ENCODE data around the gene IL1RAPL2.

Gene IL1RAPL2

DNA sequence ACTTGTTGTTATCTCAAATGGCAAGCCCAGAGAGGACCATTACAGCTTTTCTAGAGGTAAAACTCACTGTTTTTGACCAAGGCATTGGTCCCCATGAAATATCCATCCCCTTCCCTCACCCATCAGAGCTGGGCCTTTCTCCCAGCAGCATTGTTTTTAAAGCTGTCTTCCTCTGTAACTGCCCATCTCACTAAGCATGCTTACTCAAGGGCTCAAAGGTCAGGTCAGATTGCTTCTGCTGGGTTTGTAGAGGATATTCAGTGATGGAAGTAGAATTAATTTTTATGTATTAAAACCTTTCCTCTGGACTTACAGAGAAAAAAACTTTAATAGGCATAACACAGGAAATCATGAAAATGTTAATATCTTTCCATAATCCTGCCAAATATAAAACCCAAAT is 643.4 kb downstream of the IL1RAPL2 start:
- no peak for DNase-seq (ENCODE audit: low read depth, low spot score)
- no peaks in the 10 kb centered on the region for H3K9me3 ChIP-seq (ENCODE audit: low read depth, low read length)
- TF ChIP-seq POLR2AphosphoS5 (IDR thresholded peaks at IDR 0.05; ENCODE audit: borderline replicate concordance, low read depth, low read length) (no peak), FOXP2 (optimal IDR thresholded peaks at IDR 0.05; ENCODE audit: control extremely low read depth, extremely low read length, insufficient read depth) (no peak), EZH2 (IDR thresholded peaks at IDR 0.05) (no peak)
- no peaks in the 10 kb centered on the region for H3K36me3 ChIP-seq (ENCODE audit: insufficient read depth, low read length)
- no peak overlapping the region for H3K27ac ChIP-seq
- H3K9ac ChIP-seq (ENCODE audit: insufficient read length): no peak overlapping the region
- no peak overlapping the region for H3K4me3 ChIP-seq

DNA sequence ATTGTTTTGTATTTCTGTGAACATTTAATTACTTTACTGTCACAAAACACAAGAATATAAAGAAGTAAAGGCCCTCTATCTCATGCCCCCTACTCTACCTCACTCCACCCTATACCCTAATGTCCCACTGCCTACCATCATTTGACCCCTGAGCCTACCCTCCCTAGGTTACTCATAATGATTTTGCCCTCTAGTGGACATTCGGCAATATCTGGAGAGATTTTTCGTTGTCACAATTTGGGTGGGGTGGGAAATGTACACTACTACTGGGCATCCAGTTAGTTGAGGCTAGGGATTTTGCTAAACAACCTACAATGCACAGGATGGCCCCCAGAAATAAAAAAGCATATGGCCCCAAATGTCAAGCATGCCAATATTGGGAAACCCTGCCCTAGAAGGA is 644.3 kb downstream of the IL1RAPL2 start:
- TF ChIP-seq EZH2 (IDR thresholded peaks at IDR 0.05): no peak
- TF ChIP-seq FOXP2 (optimal IDR thresholded peaks at IDR 0.05; ENCODE audit: control extremely low read depth, extremely low read length, insufficient read depth): no peak
- no peak for TF ChIP-seq POLR2AphosphoS5 (IDR thresholded peaks at IDR 0.05; ENCODE audit: borderline replicate concordance, low read depth, low read length)
- no peak overlapping the region for H3K9ac ChIP-seq (ENCODE audit: insufficient read length)
- no peaks in the 10 kb centered on the region for H3K9me3 ChIP-seq (ENCODE audit: low read depth, low read length)
- H3K4me3 ChIP-seq: no peak overlapping the region
- H3K27ac ChIP-seq: no peak overlapping the region
- no peak for DNase-seq (ENCODE audit: low read depth, low spot score)
- H3K36me3 ChIP-seq (ENCODE audit: insufficient read depth, low read length): no peaks in the 10 kb centered on the region

DNA sequence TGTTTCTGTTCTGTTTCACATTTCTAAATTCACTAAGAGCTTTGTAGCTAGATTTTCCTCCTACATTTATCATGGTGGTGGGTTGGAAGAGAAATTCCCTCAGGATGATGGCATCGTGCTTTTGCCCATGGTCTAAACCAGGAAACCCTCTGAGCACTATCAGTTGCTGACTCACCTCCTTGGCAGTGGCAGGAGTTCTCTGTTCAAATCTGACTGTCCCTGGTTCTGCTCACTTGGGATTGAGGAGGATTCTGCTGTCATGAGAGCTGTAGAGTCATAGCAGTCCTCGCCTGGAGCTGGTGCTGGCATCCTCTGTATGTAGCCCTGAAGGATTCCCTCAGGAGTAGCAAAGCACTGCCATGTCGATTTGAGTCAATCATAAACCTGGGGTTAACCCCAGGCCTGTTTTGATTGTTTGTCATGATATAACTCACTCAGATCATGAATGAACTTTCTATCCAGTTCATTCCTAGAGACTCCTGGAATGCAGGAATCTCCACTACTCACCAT is 645.1 kb downstream of the IL1RAPL2 start:
- no peak overlapping the region for H3K4me3 ChIP-seq
- DNase-seq (ENCODE audit: low read depth, low spot score): no peak
- no peak for TF ChIP-seq EZH2 (IDR thresholded peaks at IDR 0.05)
- no peak for TF ChIP-seq POLR2AphosphoS5 (IDR thresholded peaks at IDR 0.05; ENCODE audit: borderline replicate concordance, low read depth, low read length)
- TF ChIP-seq FOXP2 (optimal IDR thresholded peaks at IDR 0.05; ENCODE audit: control extremely low read depth, extremely low read length, insufficient read depth): no peak
- no peak overlapping the region for H3K27ac ChIP-seq
- H3K9me3 ChIP-seq (ENCODE audit: low read depth, low read length): no peaks in the 10 kb centered on the region
- H3K36me3 ChIP-seq (ENCODE audit: insufficient read depth, low read length): no peaks in the 10 kb centered on the region
- no peak overlapping the region for H3K9ac ChIP-seq (ENCODE audit: insufficient read length)

- TF ChIP-seq EZH2 (IDR thresholded peaks at IDR 0.05) (no peak), FOXP2 (optimal IDR thresholded peaks at IDR 0.05; ENCODE audit: control extremely low read depth, extremely low read length, insufficient read depth) (no peak), POLR2AphosphoS5 (IDR thresholded peaks at IDR 0.05; ENCODE audit: borderline replicate concordance, low read depth, low read length) (no peak)
- DNase-seq (ENCODE audit: low read depth, low spot score): no peak
- Histone ChIP-seq H3K27ac (no peak overlapping the region), H3K9me3 (ENCODE audit: low read depth, low read length) (no peaks in the 10 kb centered on the region), H3K4me3 (no peak overlapping the region), H3K9ac (ENCODE audit: insufficient read length) (no peak overlapping the region), H3K36me3 (ENCODE audit: insufficient read depth, low read length) (no peaks in the 10 kb centered on the region)
These were observed 653.7 kb downstream of the IL1RAPL2 start for GRCh38 chrX:105219454-105220401.

GRCh38 chrX:105220636-105221035 is 654.6 kb downstream of the IL1RAPL2 start, which contains the start of gene TEX13A:
Gene TEX13A (minus strand): TSS chrX:105220694. CDS start chrX:105220397, 297 bp downstream.
- H3K36me3 ChIP-seq (ENCODE audit: insufficient read depth, low read length): no peaks in the 10 kb centered on the region
- no peak within 1 kb of the TSS for H3K4me3 ChIP-seq
- DNase-seq (ENCODE audit: low read depth, low spot score): no peak
- TF ChIP-seq POLR2AphosphoS5 (IDR thresholded peaks at IDR 0.05; ENCODE audit: borderline replicate concordance, low read depth, low read length) (no peak), EZH2 (IDR thresholded peaks at IDR 0.05) (no peak), FOXP2 (optimal IDR thresholded peaks at IDR 0.05; ENCODE audit: control extremely low read depth, extremely low read length, insufficient read depth) (no peak)
- no peaks in the 10 kb centered on the region for H3K9me3 ChIP-seq (ENCODE audit: low read depth, low read length)
- no peak within 1 kb of the TSS for H3K27ac ChIP-seq
- no peak within 1 kb of the TSS for H3K9ac ChIP-seq (ENCODE audit: insufficient read length)

- H3K4me3 ChIP-seq: no peak overlapping the region
- no peak for TF ChIP-seq FOXP2 (optimal IDR thresholded peaks at IDR 0.05; ENCODE audit: control extremely low read depth, extremely low read length, insufficient read depth)
- no peak for TF ChIP-seq EZH2 (IDR thresholded peaks at IDR 0.05)
- no peak for TF ChIP-seq POLR2AphosphoS5 (IDR thresholded peaks at IDR 0.05; ENCODE audit: borderline replicate concordance, low read depth, low read length)
- no peak overlapping the region for H3K9ac ChIP-seq (ENCODE audit: insufficient read length)
- no peaks in the 10 kb centered on the region for H3K9me3 ChIP-seq (ENCODE audit: low read depth, low read length)
- H3K36me3 ChIP-seq (ENCODE audit: insufficient read depth, low read length): no peaks in the 10 kb centered on the region
- H3K27ac ChIP-seq: no peak overlapping the region
- no peak for DNase-seq (ENCODE audit: low read depth, low spot score)
These were observed 655.4 kb downstream of the IL1RAPL2 start for GRCh38 chrX:105221374-105221773.

- no peak for DNase-seq (ENCODE audit: low read depth, low spot score)
- Histone ChIP-seq H3K27ac (no peak overlapping the region), H3K9me3 (ENCODE audit: low read depth, low read length) (no peaks in the 10 kb centered on the region), H3K4me3 (no peak overlapping the region), H3K36me3 (ENCODE audit: insufficient read depth, low read length) (no peaks in the 10 kb centered on the region), H3K9ac (ENCODE audit: insufficient read length) (no peak overlapping the region)
- TF ChIP-seq FOXP2 (optimal IDR thresholded peaks at IDR 0.05; ENCODE audit: control extremely low read depth, extremely low read length, insufficient read depth) (no peak), EZH2 (IDR thresholded peaks at IDR 0.05) (no peak), POLR2AphosphoS5 (IDR thresholded peaks at IDR 0.05; ENCODE audit: borderline replicate concordance, low read depth, low read length) (no peak)
These were observed 660.5 kb downstream of the IL1RAPL2 start for GRCh38 chrX:105226499-105226898.

DNA sequence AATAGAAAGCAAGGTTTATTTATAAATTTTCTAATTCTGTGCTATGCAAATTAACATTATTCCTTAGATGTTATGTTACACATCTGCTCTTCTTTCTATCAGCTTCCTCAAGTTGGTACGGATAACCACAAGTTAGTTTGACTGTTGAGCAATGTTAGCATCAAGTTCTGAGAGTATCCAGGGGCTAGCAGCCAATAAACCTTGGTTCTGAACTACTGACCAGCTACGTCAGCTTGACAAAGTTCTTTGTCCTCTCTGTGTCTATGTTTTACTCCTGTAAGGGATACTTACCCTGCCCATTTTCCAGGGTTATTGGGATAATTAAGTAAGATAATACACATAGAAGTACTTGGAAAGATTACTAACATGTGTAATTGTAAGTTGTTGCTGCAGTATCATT is 662.6 kb downstream of the IL1RAPL2 start:
- Histone ChIP-seq H3K4me3 (no peak overlapping the region), H3K9me3 (ENCODE audit: low read depth, low read length) (no peaks in the 10 kb centered on the region)

More for the DNA sequence above, 662.6 kb downstream of the IL1RAPL2 start:
- Histone ChIP-seq H3K27ac (no peak overlapping the region), H3K36me3 (ENCODE audit: insufficient read depth, low read length) (no peaks in the 10 kb centered on the region), H3K9ac (ENCODE audit: insufficient read length) (no peak overlapping the region)
- no peak for DNase-seq (ENCODE audit: low read depth, low spot score)
- no peak for TF ChIP-seq FOXP2 (optimal IDR thresholded peaks at IDR 0.05; ENCODE audit: control extremely low read depth, extremely low read length, insufficient read depth)
- TF ChIP-seq EZH2 (IDR thresholded peaks at IDR 0.05): no peak
- TF ChIP-seq POLR2AphosphoS5 (IDR thresholded peaks at IDR 0.05; ENCODE audit: borderline replicate concordance, low read depth, low read length): no peak
